ENCODE data around the gene PFAS. TPM values are rescaled to one million over a fixed set of nuclear protein-coding genes. Genes with fewer than 3 reads are reported as not detected.

The PFAS gene
- total and polyA plus RNA-seq, 2 experiments from 2014 or later: 96.1 to 168 TPM

GRCh38 chr17:8220783-8221662 is 28.1 kb upstream of the PFAS start:
- H3K4me3 ChIP-seq: peak overlapping the region; percentile 81
- Mint-ChIP-seq H3K4me1 (peaks cover 6% of the 10 kb centered on the region), H3K4me3 (peak overlapping the region; percentile 95), H3K27me3 (ENCODE audit: insufficient read depth, low read depth, poor library complexity) (peaks cover 48% of the 10 kb centered on the region), H3K9me3 (peaks cover 22% of the 10 kb centered on the region), H3K27ac (peak overlapping the region; percentile 99), H3K36me3 (ENCODE audit: low read depth) (peaks cover 12% of the 10 kb centered on the region; the same call in 2 of the 3 replicates)
- DNase-seq (ENCODE audit: low spot score) (peak; percentile 92), ATAC-seq (peak; percentile 37)
- H3K9me2 ChIP-seq (ENCODE audit: insufficient read depth): no peaks in the 10 kb centered on the region
- no peak for TF ChIP-seq EZH2 (IDR thresholded peaks at IDR 0.05; ENCODE audit: low read depth, unreplicated experiment)
- peak; percentile 35; the same call in 1 of the 2 replicates for TF ChIP-seq ZNF331 (CRISPR knock-in tag; IDR thresholded peaks at IDR 0.05; ENCODE audit: low read depth)
- TF ChIP-seq STAT1 (IDR thresholded peaks at IDR 0.05; ENCODE audit: unreplicated experiment): no peak
- peak; percentile 15 to 23; a peak in 1 of 4 replicates for TF ChIP-seq CTCF (conservative IDR thresholded peaks at IDR 0.05; ENCODE audit: low read depth in 2 of 2)
- TF ChIP-seq ZNF114 (CRISPR knock-in tag; IDR thresholded peaks at IDR 0.05): no peak
- peak; percentile 80 for TF ChIP-seq CREB1 (CRISPR knock-in tag; IDR thresholded peaks at IDR 0.05; ENCODE audit: low read depth)
- TF ChIP-seq POLR2AphosphoS5 (IDR thresholded peaks at IDR 0.05; ENCODE audit: low read depth): no peak
- TF ChIP-seq NANOG (IDR thresholded peaks at IDR 0.05; ENCODE audit: borderline replicate concordance): 0 out of 2 replicates have a peak, but pooled peaks have one; percentile 5
- H4K20me1 ChIP-seq (replicated peaks; ENCODE audit: insufficient read depth): no peaks in the 10 kb centered on the region
- H3K27ac ChIP-seq (ENCODE audit: low read depth): peak overlapping the region; percentile 71
- no peaks in the 10 kb centered on the region for H3K4me1 ChIP-seq (ENCODE audit: insufficient read depth)
- no peaks in the 10 kb centered on the region for H3K36me3 ChIP-seq (ENCODE audit: insufficient read depth)
- peak overlapping the region; percentile 92 for H3K4me2 ChIP-seq
- peaks cover 31% of the 10 kb centered on the region for H3F3A ChIP-seq (replicated peaks; ENCODE audit: low read depth)
- no peaks in the 10 kb centered on the region for H3K27me3 ChIP-seq (ENCODE audit: insufficient read depth)
- no peaks in the 10 kb centered on the region for H3K79me2 ChIP-seq (replicated peaks; ENCODE audit: insufficient read depth)
- H2AFZ ChIP-seq: peak overlapping the region; percentile 83

GRCh38 chr17:8221663-8222379 is 27.3 kb upstream of the PFAS start:
- ATAC-seq: peak; percentile 28
- peaks cover 31% of the 10 kb centered on the region for H3F3A ChIP-seq (replicated peaks; ENCODE audit: low read depth)
- H3K4me3 ChIP-seq: peak overlapping the region; percentile 81
- peak overlapping the region; percentile 80 for H2AFZ ChIP-seq
- Mint-ChIP-seq H3K4me1 (peaks cover 6% of the 10 kb centered on the region), H3K27me3 (ENCODE audit: insufficient read depth, low read depth, poor library complexity) (peaks cover 56% of the 10 kb centered on the region), H3K4me3 (peak overlapping the region; percentile 95), H3K36me3 (ENCODE audit: low read depth) (peaks cover 17% of the 10 kb centered on the region), H3K27ac (peak overlapping the region; percentile 99), H3K9me3 (peaks cover 30% of the 10 kb centered on the region)
- H3K27me3 ChIP-seq (ENCODE audit: insufficient read depth): no peaks in the 10 kb centered on the region
- no peaks in the 10 kb centered on the region for H3K4me1 ChIP-seq (ENCODE audit: insufficient read depth)
- H3K9me2 ChIP-seq (ENCODE audit: insufficient read depth): no peaks in the 10 kb centered on the region
- peak overlapping the region; percentile 43; the same call in 1 of the 2 replicates for H3K27ac ChIP-seq (ENCODE audit: low read depth)
- no peaks in the 10 kb centered on the region for H3K36me3 ChIP-seq (ENCODE audit: insufficient read depth)
- no peaks in the 10 kb centered on the region for H3K79me2 ChIP-seq (replicated peaks; ENCODE audit: insufficient read depth)
- peak overlapping the region; percentile 92 for H3K4me2 ChIP-seq
- no peaks in the 10 kb centered on the region for H4K20me1 ChIP-seq (replicated peaks; ENCODE audit: insufficient read depth)
- peak; percentile 89 for DNase-seq (ENCODE audit: low spot score)
- no peak; the same call in 1 of the 2 replicates for TF ChIP-seq POLR2AphosphoS5 (IDR thresholded peaks at IDR 0.05; ENCODE audit: low read depth)
- no peak for TF ChIP-seq STAT1 (IDR thresholded peaks at IDR 0.05; ENCODE audit: unreplicated experiment)
- TF ChIP-seq EZH2 (IDR thresholded peaks at IDR 0.05; ENCODE audit: low read depth, unreplicated experiment): no peak
- no peak for TF ChIP-seq CTCF (conservative IDR thresholded peaks at IDR 0.05; ENCODE audit: low read depth in 2 of 2)
- no peak for TF ChIP-seq EZH2phosphoT487 (IDR thresholded peaks at IDR 0.05; ENCODE audit: unreplicated experiment)
- TF ChIP-seq JUNB (IDR thresholded peaks at IDR 0.05; ENCODE audit: unreplicated experiment): no peak
- no peak for TF ChIP-seq REST (IDR thresholded peaks at IDR 0.05; ENCODE audit: unreplicated experiment)
- no peak for TF ChIP-seq ZNF331 (CRISPR knock-in tag; IDR thresholded peaks at IDR 0.05; ENCODE audit: low read depth)
- TF ChIP-seq ETS1 (IDR thresholded peaks at IDR 0.05): peak; percentile 43

Data from GM23338 (cell line).